OCI-LY3 (cell line): ENCODE data around the gene ZSCAN18.

Source experiments
- EZH2phosphoT487 ChIP-seq: fragments of 200-600 bp; shearing (Covaris generic); IDR thresholded peaks from 2 replicates; pipeline ENCODE4 v1.6.1; 2018; ENCODE audit warnings: antibody characterized with exemption, mixed run types, low read depth
- TF ChIP-seq, protein P1 (sequence below): fragments of 200-600, 300-600 bp; sonication (generic); IDR thresholded peaks from 2 replicates; pipeline ENCODE4 v1.5.1; 2014; ENCODE audit warnings: antibody characterized with exemption, low read length, low read depth

GRCh38 chr19:58035863-58036262 is 62.2 kb downstream of the ZSCAN18 start:
- TF ChIP-seq, protein P1, sequence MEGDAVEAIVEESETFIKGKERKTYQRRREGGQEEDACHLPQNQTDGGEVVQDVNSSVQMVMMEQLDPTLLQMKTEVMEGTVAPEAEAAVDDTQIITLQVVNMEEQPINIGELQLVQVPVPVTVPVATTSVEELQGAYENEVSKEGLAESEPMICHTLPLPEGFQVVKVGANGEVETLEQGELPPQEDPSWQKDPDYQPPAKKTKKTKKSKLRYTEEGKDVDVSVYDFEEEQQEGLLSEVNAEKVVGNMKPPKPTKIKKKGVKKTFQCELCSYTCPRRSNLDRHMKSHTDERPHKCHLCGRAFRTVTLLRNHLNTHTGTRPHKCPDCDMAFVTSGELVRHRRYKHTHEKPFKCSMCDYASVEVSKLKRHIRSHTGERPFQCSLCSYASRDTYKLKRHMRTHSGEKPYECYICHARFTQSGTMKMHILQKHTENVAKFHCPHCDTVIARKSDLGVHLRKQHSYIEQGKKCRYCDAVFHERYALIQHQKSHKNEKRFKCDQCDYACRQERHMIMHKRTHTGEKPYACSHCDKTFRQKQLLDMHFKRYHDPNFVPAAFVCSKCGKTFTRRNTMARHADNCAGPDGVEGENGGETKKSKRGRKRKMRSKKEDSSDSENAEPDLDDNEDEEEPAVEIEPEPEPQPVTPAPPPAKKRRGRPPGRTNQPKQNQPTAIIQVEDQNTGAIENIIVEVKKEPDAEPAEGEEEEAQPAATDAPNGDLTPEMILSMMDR = no peak
- no peak for TF ChIP-seq EZH2phosphoT487
